NCI-H510A treated with DMSO at 0.1 percent for 48 hours (cell line): ENCODE data around the gene LGI2.
"Not testable (repeated sequence)": the region's sequence is repeated elsewhere in the genome, so short reads cannot be mapped to it uniquely, and the experiment has no call there.

Experiments
- DNase-seq: peaks from one replicate; lab custom pipeline; 2025; lab: John Stamatoyannopoulos, UW

The LGI2 gene

DNA sequence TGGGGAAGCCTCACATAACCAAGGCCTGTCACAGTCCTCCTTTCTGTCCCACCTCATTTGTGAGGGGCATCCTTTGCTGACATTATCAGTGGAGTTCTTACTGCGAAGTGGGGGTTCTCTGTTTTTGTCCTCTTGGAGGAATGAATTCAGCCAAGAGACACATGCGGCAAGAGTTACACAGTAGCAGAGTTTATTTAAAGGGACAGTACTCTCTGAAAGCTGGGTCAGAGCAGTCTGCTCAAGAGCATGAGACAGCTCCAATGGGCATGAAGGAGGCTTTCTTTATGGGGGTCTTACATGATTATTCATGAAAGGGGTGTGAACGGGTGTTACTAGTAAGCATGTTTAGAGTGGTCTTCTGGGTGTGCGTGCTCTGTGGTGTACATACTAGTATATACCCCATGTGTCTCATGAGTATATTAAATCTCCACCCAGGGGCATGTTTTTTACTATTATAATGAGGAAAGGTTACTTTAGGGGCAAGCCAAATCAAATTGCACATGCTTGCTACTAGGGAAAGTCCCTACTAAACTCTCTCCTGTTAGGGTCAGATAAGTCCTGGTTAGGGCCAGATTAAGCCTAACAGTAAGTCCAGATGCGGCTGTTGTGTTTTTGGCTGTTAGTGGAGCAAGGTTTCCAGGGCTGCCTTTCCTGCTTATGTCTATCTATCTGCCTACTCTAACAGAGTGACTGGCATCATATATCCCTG lies 19.8 kb upstream of the LGI2 start:
- DNase-seq = no peak

DNA sequence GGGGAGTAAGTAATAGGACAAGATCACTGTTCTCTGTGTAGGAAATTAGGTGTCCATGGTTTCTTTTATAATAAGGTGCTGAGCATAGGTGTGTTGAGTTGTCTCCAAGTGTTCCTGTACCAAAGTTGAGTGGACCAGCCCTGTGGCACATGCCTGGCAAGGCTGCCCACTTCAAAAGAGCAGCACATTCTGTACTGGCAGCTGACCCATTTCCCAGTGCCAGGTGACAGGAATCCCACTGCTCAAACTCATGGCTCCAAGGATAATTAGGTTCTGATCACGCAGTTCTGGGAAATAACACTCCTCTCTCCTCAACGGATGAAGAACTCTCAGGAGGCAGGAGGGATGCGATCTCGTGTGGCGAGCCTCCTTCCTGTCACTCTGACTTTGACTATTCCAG lies 12.8 kb upstream of the LGI2 start:
- DNase-seq = no peak

DNA sequence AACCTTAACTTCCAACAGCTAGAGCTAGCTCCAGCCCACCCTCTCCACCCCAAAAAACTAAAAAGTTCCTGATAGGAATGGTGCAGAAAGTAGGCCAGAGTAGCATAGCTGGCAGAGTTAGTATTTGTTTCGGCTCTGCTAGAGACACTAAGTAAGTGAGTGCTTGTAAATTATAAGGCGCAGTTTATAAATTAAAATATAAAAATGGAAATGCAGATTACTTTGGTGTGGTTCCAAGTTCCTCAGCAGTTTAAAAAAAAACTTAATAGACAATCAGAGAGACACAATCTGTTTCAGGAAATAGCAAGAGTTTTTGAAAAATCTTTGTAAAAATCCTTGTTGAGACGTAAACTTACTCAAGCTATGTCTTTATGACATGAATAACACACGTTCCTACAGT lies 2.8 kb upstream of the LGI2 start:
- no peak for DNase-seq

DNA sequence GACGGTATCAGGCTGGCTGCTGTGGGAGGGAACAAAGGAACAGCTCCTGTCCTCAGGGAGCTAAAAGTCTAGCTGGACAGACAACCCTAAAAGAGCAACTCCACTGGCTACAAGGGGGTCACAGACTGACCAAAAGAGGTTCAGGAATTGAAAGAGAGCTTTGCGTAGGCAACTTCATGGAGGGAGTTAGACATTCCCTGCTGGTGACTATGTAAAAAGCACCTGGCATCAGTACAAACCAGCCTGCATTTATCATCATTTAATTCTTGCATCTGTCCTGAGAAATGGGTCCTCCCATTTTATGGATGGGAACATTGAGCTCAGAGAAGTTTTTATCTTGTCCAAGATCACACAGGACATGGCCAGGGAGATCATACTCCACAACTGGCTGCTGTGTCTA lies 1.4 kb upstream of the LGI2 start:
- DNase-seq = no peak

DNA sequence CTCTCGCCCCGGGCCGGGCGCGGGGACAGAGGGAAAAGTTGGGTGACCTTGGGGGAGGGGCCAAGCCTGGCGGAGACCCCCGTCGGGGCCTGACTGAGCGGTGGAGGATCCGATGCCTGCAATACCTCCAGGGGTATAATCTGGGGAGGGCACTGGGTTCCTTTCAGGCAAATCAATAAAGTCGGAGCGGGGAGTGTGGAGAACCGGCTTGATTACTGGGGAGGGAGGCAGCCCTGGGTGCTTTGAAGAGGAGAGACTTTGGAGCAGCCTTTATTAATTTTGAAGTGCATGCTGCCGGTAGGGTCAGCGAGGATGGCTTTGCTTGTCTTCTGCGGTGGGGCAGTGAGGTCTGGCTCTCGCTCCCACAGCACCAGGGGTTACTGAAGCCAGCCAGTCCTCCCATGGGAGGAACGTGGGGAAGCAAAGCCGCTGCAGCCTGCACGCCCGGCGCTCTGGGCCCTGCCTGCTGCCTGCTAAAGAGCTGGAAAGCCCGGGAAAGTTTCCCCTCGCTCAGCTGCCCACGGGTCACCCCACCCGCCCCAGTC lies 403 bp upstream of the LGI2 start:
- DNase-seq = peak; percentile 7

DNA sequence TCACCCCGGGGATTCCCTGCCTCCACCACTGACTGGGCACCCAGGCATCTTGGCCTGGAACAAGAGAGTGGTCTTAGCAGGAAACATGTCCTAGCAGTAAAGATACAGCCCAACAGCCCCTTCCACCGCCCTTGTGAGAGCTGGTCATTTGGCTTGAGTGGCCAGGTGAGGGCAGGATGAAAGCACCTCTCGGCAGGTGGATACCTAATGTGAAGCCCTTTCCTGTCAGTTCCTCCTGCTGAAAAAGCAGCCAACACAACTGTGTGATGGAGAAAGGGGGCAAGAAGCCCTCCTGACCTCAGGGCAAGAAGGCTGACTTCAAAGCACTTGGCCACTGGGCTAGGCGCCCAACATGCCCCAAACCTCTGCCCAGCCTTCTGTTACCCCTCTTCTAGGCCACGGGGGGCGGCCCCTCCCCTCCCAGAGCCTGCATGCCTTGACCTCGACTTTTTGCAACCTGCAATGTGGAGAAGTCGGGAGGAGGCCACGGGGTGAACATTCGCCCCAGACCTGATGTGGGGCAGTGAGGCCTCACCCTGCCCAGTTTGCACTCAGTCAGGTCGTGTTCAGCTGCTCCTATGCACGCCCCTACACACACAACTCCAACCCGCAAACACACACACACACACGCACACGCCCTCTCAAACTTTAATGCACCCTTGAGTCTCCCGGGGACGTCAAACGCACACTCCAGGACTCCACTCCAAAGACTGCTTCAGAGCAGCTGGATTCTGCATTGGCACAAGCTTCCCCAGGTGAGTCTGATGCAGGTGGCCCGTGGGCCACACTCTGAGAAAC lies 1.1 kb downstream of the LGI2 start:
- no peak for DNase-seq

DNA sequence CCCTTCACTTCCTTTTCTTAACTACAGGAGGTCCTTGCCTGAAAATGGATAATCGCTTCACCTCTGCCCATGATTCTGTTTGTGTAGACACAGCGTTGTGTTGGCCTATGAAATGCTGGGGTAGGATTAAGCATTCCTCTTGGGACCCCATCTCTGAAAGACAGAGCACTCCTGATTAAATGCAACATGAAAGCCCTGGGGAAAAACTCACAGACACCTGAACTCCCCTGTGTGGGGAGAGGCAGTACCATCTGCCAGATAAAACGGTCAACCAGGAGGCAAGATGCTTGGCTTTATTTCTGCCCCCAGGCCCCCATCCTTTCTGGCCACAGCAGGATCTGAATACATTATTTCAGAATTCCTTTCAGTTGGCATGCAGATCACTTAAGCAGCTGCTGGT lies 1.9 kb downstream of the LGI2 start:
- DNase-seq = no peak

DNA sequence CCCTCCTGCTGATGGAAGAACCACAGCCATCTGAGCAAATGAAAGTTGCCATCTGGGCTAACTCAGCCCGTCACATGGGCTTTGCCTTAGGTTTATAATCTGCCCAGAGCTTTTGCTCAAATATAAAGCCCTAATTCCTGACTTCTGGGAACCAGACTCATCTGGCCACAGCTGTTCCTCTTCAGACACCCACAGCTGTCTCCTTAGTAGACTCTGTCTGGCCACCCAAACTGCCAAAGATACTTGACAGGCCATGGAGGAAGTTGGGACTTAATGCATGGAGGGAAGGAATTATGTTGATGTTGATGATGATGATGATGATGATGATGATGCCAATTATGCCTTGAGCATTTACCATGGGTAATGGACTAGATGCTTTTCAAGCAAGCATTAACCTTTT lies 8.0 kb downstream of the LGI2 start:
- no peak for DNase-seq

DNA sequence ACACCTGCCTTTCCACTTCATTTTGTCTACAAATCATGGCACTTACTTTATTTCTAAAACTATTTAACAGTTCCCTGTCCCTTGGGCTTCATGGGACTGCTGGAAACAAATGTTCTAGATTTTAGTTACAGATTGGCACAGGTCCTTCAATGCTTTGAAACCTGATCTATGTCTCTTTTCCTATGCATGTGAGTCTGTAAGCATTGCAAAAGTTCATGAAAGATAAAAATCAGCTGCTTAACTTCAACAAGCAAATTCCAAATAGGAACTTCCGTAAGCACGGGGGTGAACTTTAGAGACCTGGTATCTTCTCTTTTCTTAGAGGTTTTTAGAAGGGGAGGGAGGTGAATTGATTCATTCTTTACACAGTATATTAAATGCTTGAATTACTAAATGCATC lies 9.5 kb downstream of the LGI2 start:
- no peak for DNase-seq

DNA sequence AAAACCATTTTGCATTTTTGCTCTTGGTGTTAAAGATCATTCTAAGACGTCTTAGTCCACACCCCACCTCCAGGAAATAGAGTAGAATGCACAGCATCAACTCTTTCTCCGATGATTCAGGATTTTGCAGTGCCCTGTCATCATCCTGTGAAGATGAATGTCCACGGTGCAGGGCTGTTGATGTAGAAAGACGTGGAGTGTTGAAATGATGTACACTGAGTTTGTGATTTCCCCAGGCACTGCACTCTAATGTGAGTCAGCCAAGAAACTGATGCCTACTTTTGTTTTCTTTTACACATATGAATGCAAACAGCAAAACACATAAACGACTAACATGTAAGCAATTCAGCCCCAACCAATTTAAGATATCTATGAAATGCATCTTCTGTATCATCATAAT lies 10.5 kb downstream of the LGI2 start:
- no peak for DNase-seq

DNA sequence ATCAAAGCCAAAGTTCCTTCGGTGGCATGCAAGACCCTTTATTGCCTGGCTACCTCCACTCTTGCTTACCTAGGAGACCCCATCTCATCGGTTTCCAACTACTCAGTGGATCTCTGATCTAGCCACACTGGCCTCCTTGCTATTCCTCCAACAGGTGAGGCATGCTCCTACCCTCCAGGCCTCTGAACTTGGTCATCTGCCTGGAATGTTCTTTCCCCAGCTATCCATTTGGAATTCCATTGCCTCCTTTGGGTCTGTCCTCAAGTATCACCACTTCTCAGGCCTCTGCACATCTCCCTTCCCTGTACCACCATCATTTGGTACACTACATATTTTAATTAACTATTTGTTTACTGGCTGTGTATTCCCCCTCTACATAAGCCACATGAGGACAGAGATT lies 11.2 kb downstream of the LGI2 start:
- no peak for DNase-seq

DNA sequence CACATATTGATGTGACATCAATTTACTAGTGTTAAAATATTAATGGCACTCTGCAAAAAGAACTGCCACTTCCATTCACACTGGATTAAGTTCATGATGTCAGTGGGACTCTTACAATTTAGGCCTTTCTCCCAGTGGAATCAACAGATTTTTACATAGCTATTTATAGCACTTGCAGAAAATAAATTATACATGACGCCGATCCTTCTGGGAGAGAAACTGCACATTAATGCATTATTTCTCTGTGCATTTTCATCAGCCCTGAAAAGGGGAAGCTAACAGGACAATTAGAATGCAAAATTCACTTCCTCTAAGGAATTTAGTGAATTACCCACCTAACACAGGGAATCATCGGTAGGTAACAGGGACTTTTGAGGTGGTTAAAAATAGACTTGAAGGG lies 15.7 kb downstream of the LGI2 start:
- DNase-seq = no peak

DNA sequence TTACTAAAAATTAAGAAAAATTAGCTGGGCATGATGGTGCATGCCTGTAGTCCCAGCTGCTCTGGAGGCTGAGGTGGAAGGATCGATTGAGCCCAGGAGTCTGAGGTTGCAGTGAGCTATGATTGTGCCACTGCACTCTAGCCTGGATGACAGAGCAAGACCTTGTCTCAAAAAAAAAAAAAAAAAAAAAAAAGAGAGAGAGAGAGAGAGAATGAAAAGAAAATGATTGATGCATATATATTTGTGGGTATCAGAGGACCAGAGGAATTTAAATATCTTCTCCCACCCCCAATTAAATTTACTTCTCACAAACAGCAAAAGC lies 16.1 kb downstream of the LGI2 start:
- not testable (repeated sequence) for DNase-seq

DNA sequence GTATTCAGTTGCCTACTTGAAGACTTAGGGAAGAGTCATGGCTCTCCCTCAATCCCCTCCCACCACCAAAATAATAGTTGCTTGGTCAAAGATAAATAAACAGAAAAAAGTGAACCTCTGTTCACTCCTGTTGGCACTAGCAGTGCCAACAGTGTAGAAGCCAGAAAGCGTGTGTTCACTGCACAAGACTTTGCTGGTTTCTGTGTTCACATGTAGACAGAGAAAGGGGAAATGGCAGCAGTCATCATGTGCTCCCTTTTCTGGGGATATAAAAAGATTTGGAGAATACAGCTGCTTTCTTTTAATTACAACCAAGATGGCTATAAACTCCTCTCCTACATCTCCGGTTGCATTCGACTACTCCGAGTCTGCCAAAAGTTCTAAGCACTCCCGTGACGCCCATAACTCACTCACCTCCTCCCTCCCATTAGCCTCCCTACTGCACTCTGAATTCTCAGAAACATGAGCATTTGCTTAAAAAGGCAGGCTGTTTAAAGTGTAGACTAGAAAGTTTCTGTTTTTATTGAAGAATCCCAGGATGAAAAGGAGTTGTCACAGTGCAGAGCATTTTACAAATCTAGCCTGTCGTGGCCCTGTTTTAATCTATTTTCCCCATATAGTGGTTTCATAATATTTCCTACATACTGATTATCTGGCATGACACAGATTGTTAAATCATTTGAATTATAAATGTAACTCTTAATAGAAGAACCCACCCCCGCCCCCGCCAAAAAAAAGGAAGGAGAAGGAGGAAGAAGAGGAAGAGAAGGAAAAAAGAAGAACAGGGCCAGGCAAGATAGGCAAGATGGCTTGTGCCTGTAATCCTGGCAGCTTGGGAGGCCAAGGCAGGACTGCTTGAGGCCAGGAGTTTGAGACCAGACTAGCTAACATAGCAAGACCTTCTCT lies 16.7 kb downstream of the LGI2 start:
- DNase-seq = no peak

DNA sequence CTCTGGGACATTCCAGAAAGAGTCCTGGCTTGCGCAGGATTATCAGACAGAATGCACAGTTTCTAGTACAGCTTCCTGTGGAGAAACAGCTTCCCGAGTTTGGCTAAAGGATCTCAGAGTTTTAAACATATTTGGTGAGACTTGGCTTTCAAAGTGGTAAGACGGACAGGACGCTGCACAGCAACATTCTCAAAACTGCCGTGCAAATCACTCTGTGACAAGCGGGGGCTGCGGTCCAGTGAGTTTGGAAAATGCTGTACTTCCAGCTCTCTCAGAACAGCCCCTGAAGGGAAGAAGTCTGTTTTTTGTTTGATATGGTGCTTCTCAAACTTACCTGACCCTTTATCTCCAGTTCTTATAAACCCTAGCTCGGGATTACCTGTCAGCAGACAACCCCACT lies 18.1 kb downstream of the LGI2 start:
- DNase-seq = no peak

DNA sequence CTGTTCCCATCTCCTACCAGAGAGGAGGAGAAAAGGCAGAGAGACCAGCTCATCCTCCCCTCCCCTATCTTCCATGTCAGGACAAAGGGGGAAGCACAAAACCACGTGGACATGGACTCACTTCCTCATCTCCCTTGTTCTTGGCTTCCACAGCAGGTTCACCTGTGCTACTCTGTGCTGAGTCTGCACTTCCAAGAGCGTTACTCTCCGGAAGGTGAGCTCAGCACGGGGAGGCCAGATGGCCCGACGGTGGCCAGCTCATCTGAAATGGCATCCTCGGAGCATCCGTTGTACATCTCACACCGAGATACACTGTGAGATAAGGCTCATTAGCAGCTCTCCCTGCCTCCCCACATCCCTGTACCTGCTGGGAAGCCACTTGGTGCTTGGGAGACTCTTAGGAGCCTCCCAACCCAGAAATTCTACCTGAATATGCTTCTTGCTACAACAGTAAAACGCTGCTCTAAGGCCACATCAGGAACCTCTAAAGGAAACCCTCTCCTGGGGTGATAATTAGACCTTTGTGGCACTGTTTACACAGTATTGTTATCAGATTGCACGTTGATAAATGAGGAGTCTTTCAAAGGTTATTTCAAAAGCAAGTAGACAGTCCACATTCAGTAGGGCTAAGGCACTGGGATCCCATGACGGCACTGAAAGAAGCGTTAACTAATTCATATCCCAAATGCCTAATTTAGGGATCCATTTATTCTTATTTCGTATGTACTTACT lies 19.4 kb downstream of the LGI2 start:
- DNase-seq = peak; percentile 41

DNA sequence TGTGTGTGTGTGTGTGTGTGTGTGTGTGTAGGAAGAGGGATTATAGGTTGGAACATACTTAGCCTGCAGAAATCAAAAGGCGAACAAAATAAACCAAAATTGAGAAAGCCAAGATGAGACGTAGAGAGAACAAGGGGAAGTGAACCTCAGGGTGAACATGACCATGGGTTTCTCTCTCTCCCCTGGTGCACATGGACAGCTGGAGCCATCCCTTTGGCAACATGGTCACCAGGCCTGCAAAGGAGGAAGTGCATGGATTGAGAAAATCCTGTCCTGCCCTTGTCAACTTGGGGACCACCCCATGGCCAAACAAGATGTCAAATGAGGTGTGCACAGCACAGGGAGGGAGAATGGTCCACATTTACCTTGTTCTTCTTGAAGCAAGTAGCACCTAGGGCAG lies 23.1 kb downstream of the LGI2 start:
- DNase-seq = no peak

DNA sequence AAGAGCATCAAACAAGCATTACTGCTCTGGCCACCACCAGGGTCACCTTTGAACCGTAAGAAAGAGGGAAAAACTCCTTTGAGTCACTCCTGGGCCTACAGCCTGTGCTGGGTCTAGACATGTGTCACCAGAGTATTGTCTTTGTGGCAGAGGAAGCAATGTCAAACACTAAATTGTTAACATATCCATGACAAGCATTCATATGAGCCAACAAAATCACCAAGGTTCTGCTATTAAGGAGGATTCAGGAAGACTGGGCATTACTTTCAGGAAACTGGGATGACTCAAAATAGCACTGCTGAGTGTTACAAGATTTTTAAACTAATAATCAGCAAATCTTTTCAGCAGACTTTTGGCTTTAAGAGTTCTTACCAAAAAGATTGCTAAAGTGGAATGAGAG lies 28.1 kb downstream of the LGI2 start:
- no peak for DNase-seq

DNA sequence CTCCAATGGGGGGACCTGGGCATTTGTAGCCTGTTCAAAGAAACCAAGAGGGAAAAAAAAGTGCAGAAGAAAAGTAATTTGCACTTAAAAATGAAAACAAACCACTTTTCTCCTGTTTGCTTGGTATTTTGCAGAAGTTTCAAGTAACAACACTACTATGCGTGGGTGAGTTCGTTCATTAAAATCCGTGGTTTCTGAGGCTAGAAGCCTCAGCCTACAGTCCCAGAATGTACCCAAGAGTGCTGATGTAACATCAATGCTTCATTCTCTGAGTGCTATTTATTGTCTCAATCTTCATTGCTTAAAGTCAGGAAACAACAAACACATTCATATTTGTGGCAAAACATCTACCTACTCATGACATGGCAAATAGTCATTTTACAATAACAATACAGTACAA lies 29.2 kb downstream of the LGI2 start:
- no peak for DNase-seq

DNA sequence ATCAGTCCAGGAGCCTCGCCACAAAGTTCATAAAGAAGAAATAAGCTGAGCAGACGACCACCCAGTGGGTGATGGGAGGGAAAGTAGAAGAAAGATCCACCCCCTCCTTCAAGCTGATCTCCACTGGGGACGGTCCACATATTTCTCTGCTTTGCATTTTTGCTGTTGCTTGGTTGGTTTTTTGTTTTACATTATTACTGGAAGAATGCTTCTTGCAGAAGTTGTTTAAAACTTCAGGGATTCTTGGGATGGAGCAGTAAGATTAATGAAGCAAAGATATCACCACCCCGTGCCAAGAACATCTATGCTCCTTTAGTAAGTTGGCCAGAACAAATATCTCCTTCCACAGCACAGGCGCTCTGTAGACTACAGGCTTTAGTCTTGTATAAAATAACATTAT lies 30.1 kb downstream of the LGI2 start:
- DNase-seq = no peak

DNA sequence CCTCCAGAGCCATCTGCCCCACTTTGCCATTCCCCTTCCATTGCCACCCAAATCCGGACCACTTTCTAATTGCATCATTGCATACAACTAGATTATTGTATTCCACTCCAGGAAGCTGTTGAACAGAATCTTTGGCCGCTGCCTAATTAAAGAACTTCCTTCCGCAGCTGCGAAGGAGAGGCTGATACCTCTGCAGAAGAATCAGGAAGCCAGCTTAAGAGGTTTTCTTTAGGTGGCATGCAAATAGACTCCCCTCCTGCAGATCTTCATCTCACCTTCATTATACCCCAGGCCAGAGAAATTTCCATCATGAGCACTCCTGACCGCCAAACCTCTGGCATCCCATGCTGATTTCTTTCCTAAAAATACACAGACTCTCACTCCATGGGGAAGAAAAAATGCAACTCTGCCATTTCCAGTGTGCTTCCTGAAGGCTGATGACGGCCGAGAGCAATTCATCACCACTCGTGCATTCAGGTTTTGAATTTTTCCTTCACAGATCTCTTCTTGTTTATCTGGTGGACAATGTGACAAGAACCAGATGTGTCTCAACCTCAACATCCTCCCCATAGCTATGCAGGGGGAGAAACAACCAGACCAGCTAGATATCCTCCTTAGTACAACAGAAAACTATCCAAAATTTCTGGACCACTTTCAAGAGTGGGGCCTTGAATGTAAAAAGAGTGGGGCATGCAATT lies 31.2 kb downstream of the LGI2 start:
- no peak for DNase-seq
